SU-DHL-6 (cell line): Measurements from ENCODE around the gene MAFF.

ENCODE experiments used
- H2AFZ ChIP-seq: fragments of 200-600 bp; sonication (generic); 2 replicates; pipeline ENCODE4 v1.6.1; 2014; ENCODE audit warnings: low read depth, mild to moderate bottlenecking, moderate library complexity, mixed read lengths, antibody characterized with exemption, low read length; ENCODE audit not compliant: severe bottlenecking
- H3F3A ChIP-seq: fragments of 200-600 bp; shearing (Covaris generic); 2 replicates; pipeline ENCODE4 v1.6.0; 2016; ENCODE audit warnings: antibody characterized with exemption, mild to moderate bottlenecking; ENCODE audit not compliant: insufficient read depth
- H3K27ac ChIP-seq: fragments of 200-600 bp; sonication (generic); 2 replicates; pipeline ENCODE4 v1.5.1; 2016; ENCODE audit warnings: low read depth, mild to moderate bottlenecking, low read length, moderate library complexity, mixed read lengths
- H3K27me3 ChIP-seq: fragments of 200-600 bp; sonication (generic), shearing (Covaris generic); 2 replicates; pipeline ENCODE4 v1.6.0; 2014; ENCODE audit warnings: mild to moderate bottlenecking, low read length
- H3K36me3 ChIP-seq: fragments of 200-600 bp; sonication (generic); 2 replicates; pipeline ENCODE4 v1.6.1; 2014; ENCODE audit warnings: mild to moderate bottlenecking, low read length, mixed read lengths
- H3K4me2 ChIP-seq: fragments of 300-600, 200-600 bp; shearing (Covaris generic), sonication (generic); 2 replicates; pipeline ENCODE4 v1.6.0; 2014; ENCODE audit warnings: low read length, low read depth, mild to moderate bottlenecking; ENCODE audit not compliant: poor library complexity, severe bottlenecking
- H3K4me3 ChIP-seq: fragments of 200-600 bp; sonication (generic); 2 replicates; pipeline ENCODE4 v1.5.1; 2014; ENCODE audit warnings: antibody characterized with exemption, low read length, mild to moderate bottlenecking, mixed read lengths; ENCODE audit not compliant: insufficient read depth, poor library complexity, severe bottlenecking
- H3K79me2 ChIP-seq: fragments of 200-600 bp; sonication (generic); 2 replicates; pipeline ENCODE4 v1.6.1; 2014; ENCODE audit warnings: mild to moderate bottlenecking, low read length, moderate library complexity; ENCODE audit not compliant: insufficient read depth
- H3K9ac ChIP-seq: fragments of 200-600 bp; sonication (generic); 2 replicates; pipeline ENCODE4 v1.7.0; 2014; ENCODE audit warnings: mild to moderate bottlenecking, low read length
- H3K9me2 ChIP-seq: fragments of 200-600 bp; sonication (generic); replicated peaks from 2 replicates; pipeline ENCODE4 v1.6.1; 2014; ENCODE audit warnings: low read length; ENCODE audit not compliant: insufficient read depth
- H3K9me3 ChIP-seq: fragments of 200-600 bp; sonication (generic); 2 replicates; pipeline ENCODE4 v1.6.1; 2014; ENCODE audit warnings: low read length, mixed read lengths; ENCODE audit not compliant: insufficient read depth
- H4K20me1 ChIP-seq: fragments of 200-600 bp; sonication (generic); 2 replicates; pipeline ENCODE4 v1.6.1; 2014; ENCODE audit warnings: low read depth, mild to moderate bottlenecking, antibody characterized with exemption, low read length, moderate library complexity, mixed read lengths
- EZH2phosphoT487 ChIP-seq: fragments of 200-600 bp; sonication (generic), shearing (Covaris generic); conservative IDR thresholded peaks from 2 replicates; pipeline ENCODE4 v1.6.1; 2018; ENCODE audit warnings: mild to moderate bottlenecking, antibody characterized with exemption, low read length, moderate library complexity, mixed read lengths
- TF ChIP-seq, protein P1 (sequence below): fragments of 200-600 bp; sonication (generic); IDR thresholded peaks from one replicate; pipeline ENCODE4 v1.5.1; 2017; ENCODE audit warnings: antibody characterized with exemption, mild to moderate bottlenecking, low read length, moderate library complexity; ENCODE audit not compliant: insufficient read depth, poor library complexity, severe bottlenecking

MAFF gene

DNA sequence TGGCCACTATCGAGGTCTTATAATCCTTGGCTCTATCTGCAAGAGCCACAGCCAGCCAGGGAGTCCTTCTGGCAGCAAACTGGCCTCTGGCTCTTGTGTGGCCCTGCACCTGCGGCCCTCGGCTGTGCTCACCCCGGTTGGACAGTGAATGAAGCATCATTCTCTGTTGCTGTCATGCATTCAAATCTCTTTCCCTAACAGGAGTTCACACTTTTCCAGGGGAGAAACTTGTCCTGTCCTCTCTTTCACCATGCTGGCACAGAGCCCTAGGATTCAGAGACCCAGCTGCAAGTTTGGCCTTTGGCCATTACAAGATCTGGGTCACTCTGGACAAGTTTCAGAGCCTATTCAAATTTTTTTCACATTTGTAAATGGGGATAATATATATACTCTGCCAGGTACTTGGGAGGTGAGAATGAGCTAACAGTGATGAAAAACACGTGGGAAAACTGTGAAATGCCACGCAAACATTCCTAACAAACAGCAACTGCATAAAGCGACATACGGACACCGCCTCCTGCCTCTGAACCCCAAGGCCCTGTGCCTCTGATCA lies 36.8 kb downstream of the MAFF start:
- Histone ChIP-seq H3K9me3 (no peaks in the 10 kb centered on the region), H3K27ac (no peak overlapping the region), H4K20me1 (no peaks in the 10 kb centered on the region), H3K9ac (no peak overlapping the region), H3K79me2 (no peaks in the 10 kb centered on the region), H3K36me3 (no peaks in the 10 kb centered on the region), H3F3A (no peaks in the 10 kb centered on the region), H3K9me2 (no peaks in the 10 kb centered on the region), H2AFZ (no peak overlapping the region), H3K27me3 (no peaks in the 10 kb centered on the region), H3K4me2 (no peak overlapping the region), H3K4me3 (no peak overlapping the region)
- no peak for TF ChIP-seq EZH2phosphoT487
- TF ChIP-seq, protein P1, sequence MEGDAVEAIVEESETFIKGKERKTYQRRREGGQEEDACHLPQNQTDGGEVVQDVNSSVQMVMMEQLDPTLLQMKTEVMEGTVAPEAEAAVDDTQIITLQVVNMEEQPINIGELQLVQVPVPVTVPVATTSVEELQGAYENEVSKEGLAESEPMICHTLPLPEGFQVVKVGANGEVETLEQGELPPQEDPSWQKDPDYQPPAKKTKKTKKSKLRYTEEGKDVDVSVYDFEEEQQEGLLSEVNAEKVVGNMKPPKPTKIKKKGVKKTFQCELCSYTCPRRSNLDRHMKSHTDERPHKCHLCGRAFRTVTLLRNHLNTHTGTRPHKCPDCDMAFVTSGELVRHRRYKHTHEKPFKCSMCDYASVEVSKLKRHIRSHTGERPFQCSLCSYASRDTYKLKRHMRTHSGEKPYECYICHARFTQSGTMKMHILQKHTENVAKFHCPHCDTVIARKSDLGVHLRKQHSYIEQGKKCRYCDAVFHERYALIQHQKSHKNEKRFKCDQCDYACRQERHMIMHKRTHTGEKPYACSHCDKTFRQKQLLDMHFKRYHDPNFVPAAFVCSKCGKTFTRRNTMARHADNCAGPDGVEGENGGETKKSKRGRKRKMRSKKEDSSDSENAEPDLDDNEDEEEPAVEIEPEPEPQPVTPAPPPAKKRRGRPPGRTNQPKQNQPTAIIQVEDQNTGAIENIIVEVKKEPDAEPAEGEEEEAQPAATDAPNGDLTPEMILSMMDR, result no peak

- Histone ChIP-seq H2AFZ (no peak overlapping the region), H3K79me2 (no peaks in the 10 kb centered on the region), H3K27me3 (no peaks in the 10 kb centered on the region), H3K27ac (no peak overlapping the region), H3K9me3 (no peaks in the 10 kb centered on the region), H3K4me2 (no peak overlapping the region), H3K4me3 (no peak overlapping the region), H3K9me2 (no peaks in the 10 kb centered on the region), H4K20me1 (no peaks in the 10 kb centered on the region), H3K9ac (no peak overlapping the region), H3F3A (no peaks in the 10 kb centered on the region), H3K36me3 (no peaks in the 10 kb centered on the region)
- no peak for TF ChIP-seq EZH2phosphoT487
- TF ChIP-seq, protein P1, result no peak
Observed at GRCh38 chr22:38239101-38239761, 37.4 kb downstream of the MAFF start.

GRCh38 chr22:38240734-38241252 lies 39.0 kb downstream of the MAFF start:
- Histone ChIP-seq H3K9ac (no peak overlapping the region), H3K27ac (no peak overlapping the region), H3K79me2 (no peaks in the 10 kb centered on the region), H3F3A (no peaks in the 10 kb centered on the region), H2AFZ (no peak overlapping the region), H3K4me3 (no peak overlapping the region), H3K27me3 (no peaks in the 10 kb centered on the region), H3K4me2 (no peak overlapping the region), H3K9me3 (no peaks in the 10 kb centered on the region), H4K20me1 (no peaks in the 10 kb centered on the region), H3K9me2 (no peaks in the 10 kb centered on the region), H3K36me3 (no peaks in the 10 kb centered on the region)
- TF ChIP-seq, protein P1, result no peak
- no peak for TF ChIP-seq EZH2phosphoT487
